Stimulated activated memory B cell treated with anti-CD40 and anti-IgM and Interleukin-4, amounts not matched to agents 10 μg/mL and 1 μg/mL and 100 μg/mL, for 72 hours (primary cell): ENCODE measurements around the gene NF1.
"Not testable (repeated sequence)": the region's sequence is repeated elsewhere in the genome, so short reads cannot be mapped to it uniquely, and the experiment has no call there.

ENCODE experiments used
- ATAC-seq: fragments of 150-1000 bp; cut with Tn5 transposase; 2 replicates; pipeline ENCODE4 v1.10.0; 2021
- H3K27ac Mint-ChIP-seq: one replicate; pipeline ENCODE4 v1.8.0; 2022; ENCODE audit warnings: mild to moderate bottlenecking, mixed read lengths
- H3K27me3 Mint-ChIP-seq: one replicate; pipeline ENCODE4 v1.8.0; 2022; ENCODE audit warnings: mixed read lengths
- H3K36me3 Mint-ChIP-seq: one replicate; pipeline ENCODE4 v1.8.0; 2022; ENCODE audit warnings: mixed read lengths
- H3K4me1 Mint-ChIP-seq: one replicate; pipeline ENCODE4 v1.8.0; 2022; ENCODE audit warnings: mixed read lengths
- H3K4me3 Mint-ChIP-seq: one replicate; pipeline ENCODE4 v1.8.0; 2022; ENCODE audit warnings: mild to moderate bottlenecking, moderate library complexity, mixed read lengths
- H3K9me3 Mint-ChIP-seq: one replicate; pipeline ENCODE4 v1.8.0; 2022; ENCODE audit warnings: mixed read lengths

The NF1 gene

GRCh38 chr17:31067691-31068184 is 27.0 kb upstream of the NF1 start:
- Mint-ChIP-seq H3K4me1 (no peaks in the 10 kb centered on the region), H3K27me3 (no peaks in the 10 kb centered on the region), H3K9me3 (no peaks in the 10 kb centered on the region), H3K4me3 (no peak overlapping the region), H3K27ac (no peak overlapping the region), H3K36me3 (no peaks in the 10 kb centered on the region)
- ATAC-seq, result no peak

GRCh38 chr17:31068291-31068690 is 26.5 kb upstream of the NF1 start:
- Mint-ChIP-seq H3K27me3 (no peaks in the 10 kb centered on the region), H3K9me3 (no peaks in the 10 kb centered on the region), H3K4me1 (no peaks in the 10 kb centered on the region), H3K27ac (no peak overlapping the region), H3K36me3 (no peaks in the 10 kb centered on the region), H3K4me3 (no peak overlapping the region)
- peak; percentile 65 for ATAC-seq

GRCh38 chr17:31072186-31072585 is 22.6 kb upstream of the NF1 start:
- Mint-ChIP-seq H3K4me3 (no peak overlapping the region), H3K4me1 (no peaks in the 10 kb centered on the region), H3K27ac (no peak overlapping the region), H3K27me3 (no peaks in the 10 kb centered on the region), H3K9me3 (no peaks in the 10 kb centered on the region), H3K36me3 (no peaks in the 10 kb centered on the region)
- no peak for ATAC-seq

GRCh38 chr17:31073411-31073810 is 21.4 kb upstream of the NF1 start:
- Mint-ChIP-seq H3K4me1 (no peaks in the 10 kb centered on the region), H3K27ac (no peak overlapping the region), H3K9me3 (no peaks in the 10 kb centered on the region), H3K4me3 (no peak overlapping the region), H3K36me3 (no peaks in the 10 kb centered on the region), H3K27me3 (no peaks in the 10 kb centered on the region)
- no peak for ATAC-seq

GRCh38 chr17:31074772-31075555 is 19.8 kb upstream of the NF1 start:
- H3K4me1 Mint-ChIP-seq, result no peaks in the 10 kb centered on the region
- no peaks in the 10 kb centered on the region for H3K36me3 Mint-ChIP-seq
- H3K4me3 Mint-ChIP-seq, result no peak overlapping the region
- H3K27ac Mint-ChIP-seq, result no peak overlapping the region
- H3K9me3 Mint-ChIP-seq, result no peaks in the 10 kb centered on the region
- no peak for ATAC-seq
- no peaks in the 10 kb centered on the region for H3K27me3 Mint-ChIP-seq

- Mint-ChIP-seq H3K27ac (no peak overlapping the region), H3K27me3 (no peaks in the 10 kb centered on the region), H3K36me3 (no peaks in the 10 kb centered on the region), H3K4me1 (no peaks in the 10 kb centered on the region), H3K4me3 (no peak overlapping the region), H3K9me3 (no peaks in the 10 kb centered on the region)
- ATAC-seq, result no peak
Observed at GRCh38 chr17:31078290-31078689, 16.5 kb upstream of the NF1 start.

- H3K4me1 Mint-ChIP-seq, result no peaks in the 10 kb centered on the region
- H3K27ac Mint-ChIP-seq, result no peak overlapping the region
- no peaks in the 10 kb centered on the region for H3K36me3 Mint-ChIP-seq
- H3K4me3 Mint-ChIP-seq, result no peak overlapping the region
- no peaks in the 10 kb centered on the region for H3K27me3 Mint-ChIP-seq
- ATAC-seq, result no peak
- no peaks in the 10 kb centered on the region for H3K9me3 Mint-ChIP-seq
Observed at GRCh38 chr17:31079731-31080130, 15.0 kb upstream of the NF1 start.

- Mint-ChIP-seq H3K4me3 (no peak overlapping the region), H3K4me1 (no peaks in the 10 kb centered on the region)
Observed at GRCh38 chr17:31085563-31085962, 9.2 kb upstream of the NF1 start.

GRCh38 chr17:31089471-31089870 is 5.3 kb upstream of the NF1 start:
- no peaks in the 10 kb centered on the region for H3K27me3 Mint-ChIP-seq
- H3K36me3 Mint-ChIP-seq, result no peaks in the 10 kb centered on the region
- no peaks in the 10 kb centered on the region for H3K9me3 Mint-ChIP-seq
- no peak overlapping the region for H3K4me3 Mint-ChIP-seq
- H3K27ac Mint-ChIP-seq, result no peak overlapping the region
- no peaks in the 10 kb centered on the region for H3K4me1 Mint-ChIP-seq
- no peak for ATAC-seq

More at GRCh38 chr17:31085563-31085962, 9.2 kb upstream of the NF1 start:
- Mint-ChIP-seq H3K9me3 (no peaks in the 10 kb centered on the region), H3K27me3 (no peaks in the 10 kb centered on the region), H3K36me3 (no peaks in the 10 kb centered on the region), H3K27ac (no peak overlapping the region)
- no peak for ATAC-seq

- not testable (repeated sequence) for H3K9me3 Mint-ChIP-seq, ATAC-seq, H3K36me3 Mint-ChIP-seq, H3K27ac Mint-ChIP-seq, H3K4me1 Mint-ChIP-seq, H3K27me3 Mint-ChIP-seq, H3K4me3 Mint-ChIP-seq
Observed at GRCh38 chr17:31090650-31091049, 4.1 kb upstream of the NF1 start.

- no peaks in the 10 kb centered on the region for H3K9me3 Mint-ChIP-seq
- no peak overlapping the region for H3K27ac Mint-ChIP-seq
- ATAC-seq, result no peak
- no peak overlapping the region for H3K4me3 Mint-ChIP-seq
- H3K4me1 Mint-ChIP-seq, result peaks cover 13% of the 10 kb centered on the region
- H3K36me3 Mint-ChIP-seq, result no peaks in the 10 kb centered on the region
- H3K27me3 Mint-ChIP-seq, result no peaks in the 10 kb centered on the region
Observed at GRCh38 chr17:31092475-31093064, 2.2 kb upstream of the NF1 start.

- Mint-ChIP-seq H3K9me3 (no peaks in the 10 kb centered on the region), H3K27me3 (no peaks in the 10 kb centered on the region), H3K4me3 (peak overlapping the region; percentile 92), H3K27ac (peak overlapping the region; percentile 61), H3K36me3 (no peaks in the 10 kb centered on the region), H3K4me1 (peaks cover 13% of the 10 kb centered on the region)
- ATAC-seq, result no peak
Observed at GRCh38 chr17:31093866-31094599, 744 bp upstream of the NF1 start.

- ATAC-seq, result peak; percentile 24
- peaks cover 13% of the 10 kb centered on the region for H3K4me1 Mint-ChIP-seq
- peak overlapping the region; percentile 61 for H3K27ac Mint-ChIP-seq
- no peaks in the 10 kb centered on the region for H3K27me3 Mint-ChIP-seq
- H3K4me3 Mint-ChIP-seq, result peak overlapping the region; percentile 92
- no peaks in the 10 kb centered on the region for H3K9me3 Mint-ChIP-seq
- H3K36me3 Mint-ChIP-seq, result no peaks in the 10 kb centered on the region
Observed at GRCh38 chr17:31095236-31096105, 694 bp downstream of the NF1 start.

- no peak for ATAC-seq
- H3K27me3 Mint-ChIP-seq, result no peaks in the 10 kb centered on the region
- peak overlapping the region; percentile 92 for H3K4me3 Mint-ChIP-seq
- peaks cover 13% of the 10 kb centered on the region for H3K4me1 Mint-ChIP-seq
- H3K27ac Mint-ChIP-seq, result peak overlapping the region; percentile 61
- H3K36me3 Mint-ChIP-seq, result no peaks in the 10 kb centered on the region
- H3K9me3 Mint-ChIP-seq, result no peaks in the 10 kb centered on the region
Observed at GRCh38 chr17:31096106-31096436, 1.3 kb downstream of the NF1 start.

GRCh38 chr17:31099016-31099415 is 4.2 kb downstream of the NF1 start:
- no peak for ATAC-seq
- Mint-ChIP-seq H3K4me1 (peaks cover 13% of the 10 kb centered on the region), H3K9me3 (no peaks in the 10 kb centered on the region), H3K27ac (no peak overlapping the region), H3K4me3 (no peak overlapping the region), H3K36me3 (no peaks in the 10 kb centered on the region), H3K27me3 (no peaks in the 10 kb centered on the region)
